Liver (tissue), 10 donors: ENCODE results near the gene HS3ST1. TPM values are rescaled to one million over a fixed set of nuclear protein-coding genes. Genes with fewer than 3 reads are reported as not detected.

Experiments
- DNase-seq: peaks from one replicate; pipeline ENCODE4 v3.0.0-alpha.2; 2017; ENCODE audit warnings: low spot score
- H3K27ac ChIP-seq, 2 donors: one replicate each; pipeline ENCODE4 v1.7.0; 2013; ENCODE audit warnings: inconsistent platforms in 2 of 2, low read length in 2 of 2, control low read depth in 1 of 2, low read depth in 1 of 2, mild to moderate bottlenecking in 1 of 2
- H3K27me3 ChIP-seq, 4 donors: one replicate each; pipeline versions ENCODE4 v1.6.1 to v1.7.0; 2013; ENCODE audit warnings: low read length in 3 of 4, inconsistent platforms in 1 of 4, mild to moderate bottlenecking in 1 of 4, moderate library complexity in 1 of 4; ENCODE audit not compliant: control insufficient read depth in 4 of 4, insufficient read depth in 4 of 4
- H3K36me3 ChIP-seq, 4 donors: one replicate each; pipeline versions ENCODE4 v1.6.1 to v1.7.0; 2013; ENCODE audit warnings: low read length in 3 of 4, mild to moderate bottlenecking in 3 of 4, low read depth in 1 of 4, moderate library complexity in 1 of 4; ENCODE audit not compliant: control insufficient read depth in 4 of 4, insufficient read depth in 3 of 4
- H3K4me1 ChIP-seq, 4 donors: one replicate each; pipeline versions ENCODE4 v1.6.1 to v1.7.0; 2013; ENCODE audit warnings: low read length in 3 of 4, mild to moderate bottlenecking in 3 of 4, moderate library complexity in 1 of 4; ENCODE audit not compliant: control insufficient read depth in 4 of 4, insufficient read depth in 4 of 4
- H3K4me3 ChIP-seq, 3 donors: one replicate each; pipeline versions ENCODE4 v1.6.1 to v1.7.0; 2013; ENCODE audit warnings: low read length in 3 of 3, control low read depth in 1 of 3, low read depth in 1 of 3, mild to moderate bottlenecking in 1 of 3
- H3K9ac ChIP-seq, 2 donors: one replicate each; pipeline ENCODE4 v1.7.0; 2013; ENCODE audit warnings: low read length in 2 of 2, mild to moderate bottlenecking in 2 of 2, moderate library complexity in 2 of 2, control low read depth in 1 of 2, low read depth in 1 of 2
- H3K9me3 ChIP-seq, 4 donors: one replicate each; pipeline versions ENCODE4 v1.6.1 to v1.7.0; 2013; ENCODE audit warnings: low read length in 3 of 4; ENCODE audit not compliant: control insufficient read depth in 4 of 4
- YY1 ChIP-seq: IDR thresholded peaks from 2 replicates; pipeline ENCODE4 v1.6.1; 2016; ENCODE audit warnings: antibody characterized with exemption, mild to moderate bottlenecking
- WGBS: extraction: QIAGEN DNeasy Blood & Tissue Kit; methylation state at CpG from one replicate; pipeline ENCODE4 v1.1.7; 2013; 5-methylcytosine and 5-hydroxymethylcytosine counted together
- polyA plus RNA-seq, 2 donors: library from polyadenylated mRNA; stranded (reverse) in 1 of 2; unstranded in 1 of 2; fragments of 200-250 nt in 1 of 2; fragments of >200 nt in 1 of 2; fragmentation: Nextera tagmentation in 1 of 2; extraction: Ambion mirVana in 1 of 2; gene quantifications; one replicate each; pipeline versions ENCODE4 v1.2.1 to v1.2.3, GENCODE V29; 2013 to 2015
- small RNA-seq: library from RNA; depleted of rRNA; stranded (forward); fragments of <200 nt; gene quantifications from one replicate; pipeline ENCODE3, GENCODE V24; 2014
- total RNA-seq, 2 donors: library from RNA; depleted of rRNA; stranded (reverse); fragments of >200 nt; gene quantifications; one replicate each; pipeline ENCODE4 v1.2.3, GENCODE V29; 2014
- TF ChIP-seq, protein P1 (sequence below): IDR thresholded peaks from 2 replicates; pipeline ENCODE4 v1.6.1; 2016; ENCODE audit warnings: antibody characterized with exemption, mild to moderate bottlenecking
- TF ChIP-seq, protein P2 (sequence below): fragments of 150-350 bp; IDR thresholded peaks from 2 replicates; pipeline ENCODE4 v1.5.1; 2017; ENCODE audit warnings: improper control_type of control experiment, low read depth, low read length; ENCODE audit not compliant: missing input control
- donor health status: healthy.
- donor health status: healthy.
- donor health status: healthy.
- donor health status: healthy.
- donor health status: healthy.

The HS3ST1 gene
- total and polyA plus RNA-seq, 4 donors: 0.25 to 0.75 (median 0.30) TPM

DNA sequence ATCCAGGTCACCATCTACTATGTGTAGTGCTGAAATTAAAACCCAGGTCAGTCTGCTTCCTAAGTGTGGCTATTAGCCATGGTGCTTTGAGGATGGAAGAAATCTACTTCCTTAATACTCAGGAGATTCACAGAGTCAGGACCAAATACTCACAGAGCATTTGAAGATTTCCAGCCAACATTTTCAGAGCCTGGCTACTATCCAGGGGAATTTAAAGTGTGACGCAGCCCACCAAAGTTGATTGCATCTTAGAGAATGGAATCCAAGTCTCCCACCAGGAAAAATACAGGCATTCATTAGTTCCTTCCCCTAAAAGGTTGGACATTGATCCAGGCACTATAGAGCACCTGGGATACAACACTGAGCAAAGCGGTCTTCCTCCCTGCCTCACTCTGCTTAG, 83.8 kb downstream of the HS3ST1 start (continued):
- TF ChIP-seq, protein P1, sequence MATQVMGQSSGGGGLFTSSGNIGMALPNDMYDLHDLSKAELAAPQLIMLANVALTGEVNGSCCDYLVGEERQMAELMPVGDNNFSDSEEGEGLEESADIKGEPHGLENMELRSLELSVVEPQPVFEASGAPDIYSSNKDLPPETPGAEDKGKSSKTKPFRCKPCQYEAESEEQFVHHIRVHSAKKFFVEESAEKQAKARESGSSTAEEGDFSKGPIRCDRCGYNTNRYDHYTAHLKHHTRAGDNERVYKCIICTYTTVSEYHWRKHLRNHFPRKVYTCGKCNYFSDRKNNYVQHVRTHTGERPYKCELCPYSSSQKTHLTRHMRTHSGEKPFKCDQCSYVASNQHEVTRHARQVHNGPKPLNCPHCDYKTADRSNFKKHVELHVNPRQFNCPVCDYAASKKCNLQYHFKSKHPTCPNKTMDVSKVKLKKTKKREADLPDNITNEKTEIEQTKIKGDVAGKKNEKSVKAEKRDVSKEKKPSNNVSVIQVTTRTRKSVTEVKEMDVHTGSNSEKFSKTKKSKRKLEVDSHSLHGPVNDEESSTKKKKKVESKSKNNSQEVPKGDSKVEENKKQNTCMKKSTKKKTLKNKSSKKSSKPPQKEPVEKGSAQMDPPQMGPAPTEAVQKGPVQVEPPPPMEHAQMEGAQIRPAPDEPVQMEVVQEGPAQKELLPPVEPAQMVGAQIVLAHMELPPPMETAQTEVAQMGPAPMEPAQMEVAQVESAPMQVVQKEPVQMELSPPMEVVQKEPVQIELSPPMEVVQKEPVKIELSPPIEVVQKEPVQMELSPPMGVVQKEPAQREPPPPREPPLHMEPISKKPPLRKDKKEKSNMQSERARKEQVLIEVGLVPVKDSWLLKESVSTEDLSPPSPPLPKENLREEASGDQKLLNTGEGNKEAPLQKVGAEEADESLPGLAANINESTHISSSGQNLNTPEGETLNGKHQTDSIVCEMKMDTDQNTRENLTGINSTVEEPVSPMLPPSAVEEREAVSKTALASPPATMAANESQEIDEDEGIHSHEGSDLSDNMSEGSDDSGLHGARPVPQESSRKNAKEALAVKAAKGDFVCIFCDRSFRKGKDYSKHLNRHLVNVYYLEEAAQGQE: no peak
- TF ChIP-seq YY1: no peak
- TF ChIP-seq, protein P2, sequence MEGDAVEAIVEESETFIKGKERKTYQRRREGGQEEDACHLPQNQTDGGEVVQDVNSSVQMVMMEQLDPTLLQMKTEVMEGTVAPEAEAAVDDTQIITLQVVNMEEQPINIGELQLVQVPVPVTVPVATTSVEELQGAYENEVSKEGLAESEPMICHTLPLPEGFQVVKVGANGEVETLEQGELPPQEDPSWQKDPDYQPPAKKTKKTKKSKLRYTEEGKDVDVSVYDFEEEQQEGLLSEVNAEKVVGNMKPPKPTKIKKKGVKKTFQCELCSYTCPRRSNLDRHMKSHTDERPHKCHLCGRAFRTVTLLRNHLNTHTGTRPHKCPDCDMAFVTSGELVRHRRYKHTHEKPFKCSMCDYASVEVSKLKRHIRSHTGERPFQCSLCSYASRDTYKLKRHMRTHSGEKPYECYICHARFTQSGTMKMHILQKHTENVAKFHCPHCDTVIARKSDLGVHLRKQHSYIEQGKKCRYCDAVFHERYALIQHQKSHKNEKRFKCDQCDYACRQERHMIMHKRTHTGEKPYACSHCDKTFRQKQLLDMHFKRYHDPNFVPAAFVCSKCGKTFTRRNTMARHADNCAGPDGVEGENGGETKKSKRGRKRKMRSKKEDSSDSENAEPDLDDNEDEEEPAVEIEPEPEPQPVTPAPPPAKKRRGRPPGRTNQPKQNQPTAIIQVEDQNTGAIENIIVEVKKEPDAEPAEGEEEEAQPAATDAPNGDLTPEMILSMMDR: no peak

DNA sequence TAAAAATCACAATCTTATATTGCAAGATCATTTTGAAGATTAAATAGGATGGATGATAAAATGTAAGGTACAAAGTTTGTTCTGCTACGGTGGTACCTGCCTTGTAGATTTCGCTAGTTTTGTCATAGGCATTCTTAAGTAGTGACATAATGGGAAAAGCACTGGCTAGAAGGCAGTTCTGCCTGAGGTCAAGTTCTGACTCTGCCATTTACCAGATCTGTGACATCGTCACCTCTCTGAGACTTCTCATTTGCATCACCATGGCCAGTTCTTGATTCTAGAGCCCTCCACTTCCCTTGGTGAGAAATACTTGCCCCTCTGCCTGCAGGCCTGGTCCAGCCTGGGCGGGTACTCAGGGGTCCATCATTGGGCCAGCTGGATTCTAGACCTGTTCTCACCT, 85.2 kb downstream of the HS3ST1 start:
- H3K27me3 ChIP-seq: peaks cover 0 to 6% (median 0%) of the 10 kb centered on the region in 4 donors
- H3K4me3 ChIP-seq: no peak overlapping the region
- TF ChIP-seq, protein P2: no peak
- TF ChIP-seq, protein P1: no peak
- no peaks in the 10 kb centered on the region for H3K4me1 ChIP-seq
- H3K9me3 ChIP-seq: no peaks in the 10 kb centered on the region
- no peaks in the 10 kb centered on the region for H3K36me3 ChIP-seq
- DNase-seq: no peak
- H3K27ac ChIP-seq: no peak overlapping the region
- H3K9ac ChIP-seq: no peak overlapping the region
- 82% methylated on average over 4 of the region's 4 CpGs for WGBS

Small RNA genes within 50 kb of the gene (small RNA-seq; reads per million reads assigned to genes)
- gene MIR572 (not detected), gene RNA5SP156 (not detected)
